HG03066 (cell line): Measurements from ENCODE around the gene CDH4.

Experiments
- ATAC-seq: cut with Tn5 transposase; IDR thresholded peaks from one replicate; pipeline ENCODE4 v1.9.1; 2021; ENCODE audit warnings: low read depth; ENCODE audit not compliant: unreplicated experiment

Gene CDH4

GRCh38 chr20:61670274-61670673, 418.2 kb downstream of the CDH4 start:
- no peak for ATAC-seq

- ATAC-seq = no peak
Observed at GRCh38 chr20:61671559-61671958, 419.5 kb downstream of the CDH4 start.

DNA sequence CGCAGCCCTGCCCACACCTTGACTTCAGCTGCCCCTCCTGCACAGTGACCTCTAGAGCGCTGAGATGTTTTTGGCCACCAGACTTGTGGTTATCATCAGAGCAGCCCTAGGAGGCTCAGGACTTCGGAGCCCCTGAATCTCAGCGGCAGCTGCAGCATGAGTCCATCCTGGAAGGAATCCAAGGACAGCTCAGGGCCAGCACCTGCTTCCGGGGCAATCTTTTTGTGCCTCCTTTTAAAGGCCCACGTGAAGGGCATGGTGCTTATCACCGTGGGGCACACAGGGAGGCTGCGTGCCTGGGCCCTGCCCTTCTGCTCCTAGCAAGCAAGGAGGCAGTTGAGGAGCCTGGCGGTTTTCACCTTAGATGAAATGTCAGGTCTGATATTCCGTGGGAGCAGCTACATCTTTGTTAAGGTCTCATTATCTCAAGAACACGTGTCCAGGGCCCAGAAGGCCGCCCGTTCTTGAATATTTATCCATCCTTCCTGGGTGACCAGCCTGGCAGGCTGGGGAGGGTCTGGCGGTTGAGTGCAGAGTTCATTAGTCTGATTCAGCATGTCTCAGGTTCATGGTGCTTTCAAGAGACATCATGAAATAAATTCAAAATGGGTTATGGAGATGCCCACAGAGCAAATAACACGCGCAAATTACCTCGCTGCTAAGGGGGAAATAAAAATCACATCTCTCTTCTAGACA, 421.2 kb downstream of the CDH4 start:
- ATAC-seq = no peak

- ATAC-seq = no peak
Observed at GRCh38 chr20:61674121-61674520, 422.1 kb downstream of the CDH4 start.

GRCh38 chr20:61674688-61675087, 422.6 kb downstream of the CDH4 start:
- ATAC-seq = no peak

DNA sequence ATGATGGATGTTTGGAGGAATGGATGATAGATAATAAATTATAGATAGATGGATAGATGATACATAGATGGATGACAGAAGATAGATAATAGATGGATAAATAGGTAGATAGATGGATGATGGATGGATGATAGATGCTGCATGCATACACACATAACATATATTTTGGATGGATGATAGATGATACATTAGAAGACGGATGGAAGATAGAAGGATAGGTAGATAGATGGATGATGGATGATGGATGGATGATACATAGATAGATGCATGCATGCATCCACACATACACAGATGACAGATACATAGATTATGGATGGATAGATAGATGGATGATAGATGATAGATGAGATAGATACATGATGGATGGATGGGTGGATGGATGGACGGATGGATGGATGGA, 425.9 kb downstream of the CDH4 start:
- ATAC-seq = no peak

- no peak for ATAC-seq
Observed at GRCh38 chr20:61678437-61678836, 426.4 kb downstream of the CDH4 start.

GRCh38 chr20:61679473-61679872, 427.4 kb downstream of the CDH4 start:
- no peak for ATAC-seq

DNA sequence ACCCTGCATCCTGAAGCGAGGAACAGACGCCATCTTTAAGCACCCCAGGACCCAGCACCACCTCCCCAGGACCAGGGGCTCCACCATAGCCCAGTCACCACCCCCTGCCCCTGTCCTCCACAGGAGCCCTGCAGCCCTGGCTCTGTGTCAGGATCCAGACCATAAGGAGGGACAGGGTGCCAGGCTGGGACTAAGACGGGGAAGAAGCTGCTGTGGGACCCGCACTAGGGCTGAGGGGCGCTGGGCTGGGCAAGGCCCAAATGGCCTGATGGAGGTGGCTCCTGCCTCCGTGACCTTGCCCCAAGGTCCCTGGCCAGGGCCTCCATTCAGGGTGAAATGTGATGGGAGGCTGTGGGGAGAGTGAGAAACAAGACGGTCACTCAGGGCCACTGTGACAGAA, 428.0 kb downstream of the CDH4 start:
- ATAC-seq = no peak

- ATAC-seq = no peak
Observed at GRCh38 chr20:61682114-61682995, 430.3 kb downstream of the CDH4 start.

GRCh38 chr20:61682996-61683681, 431.1 kb downstream of the CDH4 start:
- ATAC-seq = no peak

DNA sequence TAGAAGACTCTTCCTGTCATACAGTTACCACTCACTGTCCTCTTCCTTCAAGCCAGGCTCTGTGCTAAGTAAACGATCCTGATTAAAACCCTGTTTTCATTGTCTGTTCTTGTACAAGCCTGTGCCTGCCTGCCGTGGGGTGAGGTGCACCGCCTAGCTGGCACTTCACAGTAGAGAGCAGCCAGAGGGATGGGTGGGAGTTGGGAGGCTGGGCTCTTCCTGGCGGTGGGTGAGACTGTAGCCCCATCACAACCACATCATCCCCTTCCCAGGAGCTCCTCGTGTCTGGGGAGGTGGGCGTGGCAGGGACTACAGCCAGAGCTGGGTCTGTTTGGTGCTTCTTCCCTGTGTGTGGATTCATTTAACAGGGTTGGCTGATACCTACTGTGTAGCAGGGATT, 431.7 kb downstream of the CDH4 start:
- no peak for ATAC-seq

- ATAC-seq = no peak
Observed at GRCh38 chr20:61684136-61684535, 432.1 kb downstream of the CDH4 start.

- ATAC-seq = no peak
Observed at GRCh38 chr20:61684583-61685235, 432.6 kb downstream of the CDH4 start.

DNA sequence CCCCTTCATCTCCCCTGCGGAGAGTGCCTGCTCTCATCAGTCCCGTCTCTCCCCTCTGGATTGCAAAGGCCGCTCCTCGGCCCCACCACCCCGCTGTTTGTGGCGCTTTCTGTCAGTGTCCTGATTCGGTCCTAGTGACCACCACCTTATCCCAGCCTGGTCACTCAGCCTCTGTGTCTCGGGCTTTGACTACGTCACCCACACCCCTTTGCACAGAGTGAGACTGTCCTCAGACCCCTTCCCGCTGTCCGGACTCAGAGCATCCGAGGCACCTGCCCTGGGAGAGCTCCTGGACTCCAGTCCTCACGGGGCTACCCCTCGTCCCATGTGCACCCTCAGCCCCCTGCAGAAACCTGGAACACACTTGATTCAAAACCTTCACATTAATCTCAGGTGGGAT, 433.4 kb downstream of the CDH4 start:
- ATAC-seq = no peak

- ATAC-seq = no peak
Observed at GRCh38 chr20:61686051-61686936, 434.2 kb downstream of the CDH4 start.

DNA sequence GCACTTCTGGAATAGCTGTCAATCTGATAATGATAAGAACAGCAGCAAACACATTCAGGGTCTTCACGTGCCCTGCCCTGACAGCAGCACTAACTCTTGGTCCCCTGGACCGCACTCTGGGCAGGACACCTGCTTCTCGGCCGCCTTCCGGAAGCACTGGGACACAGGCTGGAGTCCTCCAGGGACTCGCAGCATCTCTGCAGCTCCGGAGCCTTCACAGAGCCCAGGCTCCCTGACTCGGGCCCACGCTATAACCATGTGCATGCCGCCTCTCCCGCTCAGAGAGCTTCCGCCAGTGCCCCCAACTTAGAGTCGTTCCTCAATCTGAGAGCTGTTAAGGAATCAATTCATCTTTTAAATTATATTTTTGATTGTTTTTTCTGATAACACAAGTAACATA, 436.4 kb downstream of the CDH4 start:
- ATAC-seq = no peak

- ATAC-seq = no peak
Observed at GRCh38 chr20:61690150-61690549, 438.1 kb downstream of the CDH4 start.

DNA sequence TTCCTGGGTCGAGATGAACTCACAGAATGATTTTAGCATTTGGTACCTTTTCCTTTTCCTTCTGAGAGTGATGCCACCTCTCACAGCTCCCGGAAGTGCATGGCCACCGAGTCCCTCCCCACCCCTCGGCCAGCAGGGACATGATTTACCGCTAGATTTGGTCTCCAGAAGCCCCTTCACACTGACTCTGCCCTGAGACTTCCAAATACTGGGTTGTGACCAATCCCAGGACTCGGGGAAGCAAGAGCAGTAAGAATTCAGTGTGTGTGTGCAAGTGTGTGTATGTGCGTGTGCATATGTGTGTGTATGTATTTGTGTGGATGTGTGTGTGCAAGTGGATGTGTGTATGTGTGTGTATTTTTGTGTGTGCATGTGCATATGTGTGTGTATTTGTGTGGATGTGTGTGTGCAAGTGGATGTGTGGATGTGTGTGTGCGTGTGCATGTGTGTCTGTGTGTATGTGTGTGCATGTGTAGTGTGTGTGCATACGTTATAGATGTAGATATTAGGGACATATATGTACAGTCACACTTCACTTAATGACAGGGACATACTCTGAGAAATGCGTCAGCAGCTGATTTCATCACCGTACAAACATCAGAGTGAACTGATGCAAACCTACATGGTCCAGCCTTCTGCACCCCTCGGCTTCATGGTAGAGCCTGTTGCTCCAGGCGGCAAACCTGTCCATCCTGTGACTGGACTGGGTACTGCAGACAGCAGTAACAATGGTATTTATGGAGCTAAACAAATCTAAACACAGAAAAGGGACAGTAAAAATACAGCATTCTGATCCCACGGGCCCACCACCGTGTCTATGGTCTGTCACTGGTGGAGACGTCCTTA, 439.2 kb downstream of the CDH4 start:
- no peak for ATAC-seq
